OCI-LY1 (cell line): Measurements from ENCODE around the gene CCL20.
"Not testable (repeated sequence)": the region's sequence is repeated elsewhere in the genome, so short reads cannot be mapped to it uniquely, and the experiment has no call there.

Experiments
- CTCF ChIP-seq: fragments of 200-600 bp; sonication (generic), shearing (Covaris generic); IDR thresholded peaks from 2 replicates; pipeline ENCODE4 v1.5.1; 2017; ENCODE audit warnings: mild to moderate bottlenecking, antibody characterized with exemption, low read length, moderate library complexity, mixed read lengths
- EZH2 ChIP-seq: fragments of 200-600 bp; sonication (generic), shearing (Covaris generic); IDR thresholded peaks from 2 replicates; pipeline ENCODE4 v1.8.0; 2017; ENCODE audit warnings: borderline replicate concordance, mixed run types, mild to moderate bottlenecking, antibody characterized with exemption, low read length, moderate library complexity, mixed read lengths

- TF ChIP-seq EZH2, CTCF: not testable (repeated sequence)
Measured at GRCh38 chr2:227796768-227797167, 16.9 kb upstream of the CCL20 start.
